GM21423 (cell line): ENCODE data around the gene RASA4B.
"Not testable (repeated sequence)": the region's sequence is repeated elsewhere in the genome, so short reads cannot be mapped to it uniquely, and the experiment has no call there.

Experiments used
- ATAC-seq: cut with Tn5 transposase; IDR thresholded peaks from one replicate; pipeline ENCODE4 v1.9.1; 2021; ENCODE audit warnings: mild to moderate bottlenecking, moderate library complexity; ENCODE audit not compliant: unreplicated experiment

The RASA4B gene

DNA sequence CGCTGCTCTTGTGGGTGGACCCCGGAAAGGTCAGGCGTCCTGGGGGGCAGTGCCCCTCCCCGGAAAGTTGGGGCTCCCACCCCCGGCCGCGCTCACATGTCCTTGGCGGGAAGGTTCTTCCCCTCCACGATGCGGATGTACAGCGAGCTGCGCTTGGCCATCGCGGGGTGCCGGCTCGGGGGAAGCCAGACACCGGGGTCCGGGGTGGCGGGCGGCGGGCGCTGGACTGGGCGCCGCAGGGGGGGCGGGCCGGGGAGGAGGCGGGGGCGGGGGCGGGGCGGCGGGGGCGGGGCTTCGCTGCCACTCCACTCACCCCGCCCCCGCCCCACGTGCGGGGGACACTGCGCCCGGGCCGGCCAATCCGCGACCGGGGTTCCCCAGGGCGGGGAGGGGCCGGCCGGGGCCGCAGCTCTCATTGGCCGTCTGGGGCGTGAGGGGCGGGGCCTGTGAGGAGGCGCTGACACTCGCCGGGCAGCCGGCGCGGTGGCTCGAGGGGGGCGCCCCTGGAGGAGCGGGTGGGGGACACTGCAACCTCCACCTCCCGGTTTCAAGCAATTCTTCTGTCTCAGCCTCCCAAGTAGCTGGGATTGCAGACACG, at the start of gene RASA4B:
TSS of gene RASA4B (minus strand) at position 228 of the 598 bp plus-strand sequence. CDS start at position 161, 67 bp downstream.
- ATAC-seq, result peak; percentile 67

DNA sequence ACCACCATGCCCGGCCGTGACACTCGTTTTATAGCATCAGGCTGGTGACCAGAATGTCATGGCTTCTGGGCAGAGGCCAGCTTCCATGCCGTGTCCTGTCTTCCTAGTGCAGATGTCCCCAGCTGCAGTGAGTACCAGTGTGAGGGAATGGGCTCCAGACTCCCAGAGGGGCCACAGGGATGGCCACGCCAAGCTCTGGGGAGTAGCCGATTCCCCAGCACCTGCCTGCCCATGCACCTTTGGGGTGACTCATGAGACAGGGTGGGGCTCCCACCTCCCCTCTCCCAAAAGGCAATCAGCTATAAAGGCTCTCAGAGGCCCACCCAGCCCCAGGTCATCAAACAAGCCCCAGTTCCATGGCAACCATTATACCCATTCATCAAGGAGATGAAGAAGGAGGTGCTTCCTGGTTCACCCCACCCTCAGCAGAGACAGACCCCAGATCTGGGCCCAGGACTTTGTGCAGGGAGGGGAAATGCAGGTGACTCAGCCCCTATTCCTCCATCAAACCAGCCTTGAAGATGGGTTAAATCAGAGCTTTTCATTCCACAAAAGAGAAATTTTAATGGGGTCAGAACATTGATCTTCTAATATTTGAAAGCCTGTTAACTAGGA, 33.3 kb upstream of the RASA4B start, which contains the start of gene SPDYE2:
TSS of gene SPDYE2 (plus strand) at position 419 of the 615 bp plus-strand sequence. CDS start 2,030 bp downstream, outside the sequence.
- not testable (repeated sequence) for ATAC-seq

DNA sequence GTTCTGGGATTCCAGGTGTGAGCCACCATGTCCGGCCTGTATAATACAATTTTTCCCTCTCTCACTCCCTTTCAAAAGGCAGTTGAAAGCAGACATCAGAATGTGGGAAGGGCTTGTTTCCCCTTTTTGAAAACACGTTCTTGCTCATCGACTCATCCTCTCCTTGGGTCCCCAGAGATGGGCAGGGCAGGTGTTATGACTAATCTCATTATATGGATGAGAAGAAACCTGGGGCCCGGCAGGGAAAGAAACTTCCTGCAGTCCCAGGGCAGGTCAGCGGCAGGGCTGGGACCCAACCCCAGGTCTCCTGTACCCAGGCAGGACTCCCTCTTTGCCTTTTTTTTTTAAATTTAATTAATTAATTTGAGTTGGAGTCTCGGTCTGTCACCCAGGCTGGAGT, 28.8 kb upstream of the RASA4B start:
- ATAC-seq, result peak; percentile 70

DNA sequence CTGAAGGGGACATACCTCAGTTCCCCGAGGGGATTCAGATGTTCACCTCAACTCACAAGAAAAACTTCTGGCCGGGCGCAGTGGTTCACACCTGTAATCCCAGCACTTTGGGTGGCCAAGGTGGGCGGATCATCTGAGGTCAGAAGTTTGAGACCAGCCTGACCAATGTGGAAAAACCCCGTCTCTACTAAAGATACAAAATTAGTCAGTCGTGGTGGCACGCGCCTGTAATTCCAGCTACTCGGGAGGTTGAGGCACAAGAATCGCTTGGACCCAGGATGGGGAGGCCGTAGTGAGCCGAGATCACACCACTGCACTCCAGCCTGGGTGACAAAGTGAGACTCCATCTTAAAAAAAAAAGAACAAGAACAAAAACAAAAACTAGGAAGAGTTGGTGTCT, 27.7 kb upstream of the RASA4B start:
- not testable (repeated sequence) for ATAC-seq

DNA sequence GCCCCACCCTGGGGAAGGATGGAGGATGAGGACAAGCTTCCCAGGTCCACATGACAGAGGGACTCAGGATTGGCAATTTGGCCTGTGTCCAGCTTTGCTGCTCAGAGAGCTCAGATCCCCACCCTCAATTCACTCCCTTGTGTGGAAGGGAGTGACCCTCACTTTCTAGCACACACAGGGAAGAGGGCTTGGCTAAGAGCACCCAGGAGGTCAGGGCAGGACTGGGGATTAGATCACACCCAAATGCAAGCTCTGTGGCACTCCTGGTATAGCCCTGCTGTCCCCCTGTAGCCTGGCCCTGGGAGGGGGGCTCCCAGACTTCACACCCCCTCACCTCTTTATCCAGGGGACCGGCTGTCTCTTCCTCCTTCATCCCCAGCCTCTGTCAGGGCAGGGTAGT, 26.8 kb upstream of the RASA4B start:
- ATAC-seq, result not testable (repeated sequence)

DNA sequence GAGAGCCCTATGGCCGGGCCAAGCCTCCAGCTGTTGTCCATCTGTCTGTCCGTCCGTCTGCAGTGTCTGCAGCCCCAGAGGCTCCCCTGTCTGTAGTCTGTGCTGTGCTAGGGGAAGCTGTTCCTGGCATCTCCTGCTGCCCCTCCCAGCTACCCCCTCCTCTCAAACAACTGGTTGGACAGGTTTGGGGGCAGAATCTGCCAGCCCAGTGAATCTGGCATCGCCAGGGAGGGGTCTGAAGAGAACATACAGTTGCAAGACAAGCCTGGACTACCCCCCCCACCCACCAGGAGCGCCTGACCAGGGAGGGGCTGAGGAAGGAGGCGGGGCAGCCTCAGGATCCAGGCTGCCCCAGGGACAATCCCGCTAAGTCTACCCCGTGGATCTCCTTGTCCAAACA, 26.0 kb upstream of the RASA4B start, which contains the start of gene UPK3BL2:
TSS of gene UPK3BL2 (minus strand) at position 101 of the 400 bp plus-strand sequence. CDS start at position 41, 60 bp downstream.
- ATAC-seq, result not testable (repeated sequence)

DNA sequence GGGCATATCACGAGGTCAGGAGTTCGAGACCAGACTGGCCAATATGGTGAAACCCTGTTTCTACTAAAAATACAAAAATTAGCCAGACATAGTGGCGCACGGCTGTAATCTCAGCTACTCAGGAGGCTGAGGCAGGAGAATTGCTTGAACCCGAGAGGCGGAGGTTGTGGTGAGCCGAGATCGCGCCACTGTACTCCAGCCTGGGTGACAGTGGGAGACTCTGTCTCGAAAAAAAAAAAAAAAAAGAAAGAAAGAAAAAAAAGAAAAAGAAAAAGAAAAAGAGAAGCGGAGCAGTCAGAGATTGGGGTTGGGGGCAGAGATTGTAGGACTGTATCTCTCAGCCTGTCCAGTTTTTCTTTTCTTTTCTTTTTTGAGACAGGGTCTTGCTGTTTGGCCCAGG, 25.2 kb upstream of the RASA4B start:
- not testable (repeated sequence) for ATAC-seq

DNA sequence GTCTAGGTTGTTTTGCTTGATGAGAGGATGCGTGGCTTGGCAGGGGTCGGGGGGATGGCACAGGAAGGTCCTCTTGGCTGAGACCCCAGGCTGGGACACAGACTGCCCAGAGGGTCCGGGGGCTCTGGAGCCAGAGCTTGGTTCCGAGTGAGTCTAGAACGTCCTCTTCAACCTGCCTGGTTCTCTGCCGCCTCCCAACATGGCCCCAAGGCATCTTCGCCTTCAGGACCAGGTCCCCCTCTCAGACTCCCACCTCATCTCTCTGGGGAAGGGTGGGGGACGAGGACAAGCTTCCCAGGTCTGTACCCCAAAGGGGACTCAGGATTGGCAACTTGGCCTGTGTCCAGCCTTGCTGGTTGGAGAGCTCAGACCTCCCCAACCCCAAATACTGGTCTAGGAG, 24.5 kb upstream of the RASA4B start:
- not testable (repeated sequence) for ATAC-seq

DNA sequence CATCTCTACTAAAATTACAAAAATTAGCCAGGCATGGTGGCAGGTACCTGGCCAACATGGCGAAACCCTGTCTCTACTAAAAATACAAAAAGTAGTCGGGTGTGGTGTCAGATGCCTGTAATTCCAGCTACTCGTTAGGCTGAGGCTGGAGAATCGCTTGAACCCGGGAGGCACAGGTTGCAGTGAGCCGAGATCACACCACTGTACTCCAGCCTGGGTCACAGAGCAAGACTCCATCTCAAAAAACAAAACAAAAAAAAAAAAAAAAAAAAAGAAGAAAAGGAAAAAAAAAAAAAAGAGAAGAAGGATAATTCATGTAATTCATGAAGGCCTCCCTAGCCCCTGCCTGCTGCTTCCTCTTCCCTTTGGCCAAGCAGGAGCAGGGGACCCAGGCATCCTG, 23.0 kb upstream of the RASA4B start:
- not testable (repeated sequence) for ATAC-seq

DNA sequence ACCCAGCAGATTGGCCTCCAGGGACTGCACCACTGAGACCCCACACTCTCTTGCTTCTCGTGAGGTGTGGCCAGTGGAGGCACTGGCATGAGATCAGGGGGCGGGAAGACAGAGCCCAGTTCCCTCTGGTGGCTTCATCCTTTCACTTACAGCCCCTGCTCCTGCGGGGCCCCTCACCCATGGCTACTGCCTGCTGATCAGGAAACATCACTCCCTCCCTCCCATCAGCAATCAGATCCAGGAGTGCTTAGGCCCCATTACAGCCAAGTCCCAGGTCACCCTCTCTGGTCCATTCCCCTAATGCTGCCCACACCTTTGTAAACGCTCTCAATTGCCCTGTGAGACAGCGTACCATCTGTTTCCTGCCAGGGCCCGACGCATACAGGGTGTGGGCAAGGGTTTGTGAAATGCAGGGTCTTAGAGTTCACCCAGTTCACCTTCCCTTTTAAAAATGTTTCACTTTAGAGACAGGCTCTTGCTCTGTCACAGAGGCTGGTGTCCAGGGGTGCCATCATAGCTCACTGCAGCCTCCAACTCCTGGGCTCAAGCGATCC, 17.6 kb upstream of the RASA4B start:
- not testable (repeated sequence) for ATAC-seq

DNA sequence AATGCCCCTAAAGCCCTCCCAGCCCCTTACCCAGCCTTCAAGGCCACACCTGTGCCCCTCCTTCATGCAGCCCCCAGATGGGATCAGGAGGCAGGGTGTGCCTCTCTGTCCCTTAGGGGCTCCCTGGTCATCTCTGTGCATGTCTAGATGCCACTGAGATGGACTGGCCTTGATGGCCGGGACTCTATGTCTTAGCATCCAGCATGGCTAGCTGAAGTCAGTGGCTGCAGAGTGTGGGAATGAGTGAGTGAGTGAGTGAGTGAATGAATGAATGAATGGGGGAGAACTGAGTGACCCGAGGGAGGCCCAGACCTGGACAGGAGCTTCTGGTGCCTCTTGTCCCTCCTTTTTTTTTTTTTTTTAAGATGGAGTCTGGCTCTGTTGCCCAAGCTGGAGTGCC, 14.6 kb upstream of the RASA4B start:
- ATAC-seq, result not testable (repeated sequence)

DNA sequence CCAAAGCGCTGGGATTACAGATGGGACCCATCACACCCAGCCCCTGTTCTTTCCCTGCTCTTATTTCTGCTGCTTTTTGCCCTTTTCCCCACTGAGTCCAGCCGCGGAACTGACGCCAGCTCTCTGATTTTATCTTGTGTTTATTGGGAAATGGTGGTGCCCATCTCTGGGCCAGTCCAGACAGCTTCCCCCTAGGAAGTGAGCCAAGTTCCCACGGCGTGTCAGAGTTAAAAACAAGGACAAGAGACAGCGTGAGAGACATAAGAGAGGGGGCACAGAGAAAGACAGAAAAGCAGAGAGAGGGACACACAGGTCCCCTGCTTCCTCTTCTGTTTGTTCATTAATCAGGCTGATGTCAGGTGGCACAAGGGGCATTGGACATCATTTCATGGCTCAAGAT, 14.0 kb upstream of the RASA4B start:
- not testable (repeated sequence) for ATAC-seq

DNA sequence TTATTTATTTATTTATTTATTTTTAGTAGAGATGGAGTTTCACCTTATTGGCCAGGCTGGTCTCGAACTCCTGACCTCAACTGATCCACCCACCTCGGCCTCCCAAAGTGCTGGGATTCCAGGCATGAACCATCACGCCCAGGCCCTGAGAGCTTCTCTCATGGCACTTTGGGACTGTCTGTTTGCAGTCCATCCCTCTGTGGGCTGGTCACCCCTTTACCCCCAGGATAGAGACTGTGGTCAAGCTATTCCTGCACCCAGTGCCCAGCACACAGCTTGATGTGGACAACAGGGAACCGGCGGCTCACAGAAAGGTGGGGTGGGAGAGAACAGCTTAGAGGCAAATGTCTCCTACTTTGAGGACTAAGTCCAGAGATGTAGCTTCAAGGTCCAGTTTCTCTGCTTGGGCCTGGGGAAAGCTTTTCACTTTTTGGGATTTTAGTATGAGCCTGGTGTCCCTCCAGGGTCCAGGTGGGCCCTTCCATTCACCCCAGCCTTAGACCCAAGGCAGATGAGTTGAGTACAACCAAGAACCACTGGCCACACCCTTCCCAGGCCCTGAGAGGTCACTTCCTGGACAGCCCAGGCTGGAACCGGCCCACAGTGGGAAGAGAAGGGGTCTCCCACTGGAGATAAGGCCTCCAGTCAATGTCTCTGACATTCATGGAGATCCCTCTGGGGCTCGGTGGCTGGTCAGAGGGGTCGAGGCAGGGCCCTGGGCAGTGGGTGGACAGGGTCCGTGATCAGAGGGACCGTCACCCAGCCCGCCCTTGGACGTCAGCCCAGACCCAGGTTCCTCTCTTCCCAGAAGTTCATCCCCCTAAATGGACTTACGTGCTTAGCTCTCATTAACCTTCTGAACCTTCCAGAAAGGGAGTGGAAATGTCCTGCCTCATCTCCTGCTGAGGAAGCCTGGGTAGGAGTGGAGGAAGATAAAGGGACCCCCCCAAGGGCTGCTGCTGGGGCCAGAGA, 10.5 kb upstream of the RASA4B start:
- not testable (repeated sequence) for ATAC-seq

DNA sequence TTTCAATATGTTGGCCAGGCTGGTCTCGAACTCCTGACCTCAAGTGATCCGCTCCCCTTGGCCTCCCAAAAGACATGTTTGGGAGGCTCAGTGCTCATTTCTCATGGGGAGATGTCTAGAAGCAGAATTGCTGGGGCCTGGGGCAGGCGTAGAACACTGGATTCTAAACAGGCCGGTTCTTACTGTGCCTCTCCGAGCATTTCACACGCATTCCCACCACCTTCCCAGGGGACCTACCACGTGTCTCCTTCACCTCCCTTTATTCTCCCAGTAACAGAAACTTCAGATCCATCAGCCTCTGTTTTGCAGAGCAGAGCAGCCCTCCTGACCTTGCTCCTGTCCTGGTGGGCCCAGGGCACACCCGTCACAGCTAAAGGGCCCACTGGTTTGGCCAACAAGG, 9.6 kb upstream of the RASA4B start:
- not testable (repeated sequence) for ATAC-seq

DNA sequence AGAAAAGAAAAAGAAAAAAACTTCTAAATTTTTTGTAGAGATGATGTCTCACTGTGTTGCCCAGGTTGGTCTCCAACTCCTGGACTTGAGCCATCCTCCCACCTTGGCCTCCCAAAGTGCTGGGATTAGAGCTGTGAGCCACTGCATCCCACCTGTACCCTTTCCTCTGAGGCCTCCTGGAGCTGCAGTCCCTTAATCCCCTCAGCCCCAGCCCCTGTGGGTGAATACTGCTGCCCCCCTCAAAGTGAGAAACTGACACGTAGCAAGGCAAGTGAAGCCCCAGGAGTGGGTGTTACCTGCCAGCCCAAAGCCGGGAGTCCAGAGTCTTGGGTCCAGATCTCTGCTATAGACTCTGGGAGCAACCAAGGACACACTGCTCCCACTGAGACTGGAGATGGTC, 7.2 kb upstream of the RASA4B start:
- ATAC-seq, result not testable (repeated sequence)

DNA sequence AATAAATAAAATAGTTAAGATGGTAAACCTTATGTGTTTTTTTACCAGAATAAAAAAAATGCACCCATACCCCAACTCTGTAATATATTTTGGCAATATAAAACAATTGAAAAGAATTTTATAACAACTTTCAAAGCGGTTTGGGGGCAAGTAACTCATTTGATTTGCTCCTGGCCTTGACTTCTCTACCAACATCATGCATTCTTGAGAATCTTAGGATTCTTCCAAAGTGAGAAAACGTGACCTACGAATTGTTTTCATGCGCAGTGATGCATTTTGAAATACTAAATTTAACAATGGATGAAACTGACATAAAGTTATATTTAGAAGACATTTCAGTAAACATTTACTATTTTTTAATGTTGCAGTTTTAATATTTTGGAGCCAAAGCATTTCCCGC, 3.2 kb upstream of the RASA4B start:
- ATAC-seq, result not testable (repeated sequence)

DNA sequence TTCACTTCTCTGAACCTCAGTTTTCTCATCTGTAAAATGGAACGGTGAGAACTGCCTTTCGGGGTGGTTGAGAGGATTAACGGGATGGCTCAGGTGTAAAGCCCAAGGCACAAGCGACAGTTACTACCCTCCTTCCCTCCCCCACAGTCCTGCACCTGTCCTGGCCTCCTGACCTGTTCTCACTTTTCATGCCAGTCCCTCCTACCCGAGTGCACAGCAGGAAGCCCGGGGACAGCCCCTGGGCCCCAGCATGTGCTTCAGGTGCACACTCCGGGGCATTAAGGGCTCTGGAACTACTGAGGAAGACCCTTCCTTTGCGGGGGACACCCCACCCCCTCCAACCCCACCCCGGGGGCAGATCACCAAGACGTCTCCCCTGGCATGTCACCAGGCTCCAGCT, 626 bp downstream of the RASA4B start:
- ATAC-seq, result not testable (repeated sequence)

DNA sequence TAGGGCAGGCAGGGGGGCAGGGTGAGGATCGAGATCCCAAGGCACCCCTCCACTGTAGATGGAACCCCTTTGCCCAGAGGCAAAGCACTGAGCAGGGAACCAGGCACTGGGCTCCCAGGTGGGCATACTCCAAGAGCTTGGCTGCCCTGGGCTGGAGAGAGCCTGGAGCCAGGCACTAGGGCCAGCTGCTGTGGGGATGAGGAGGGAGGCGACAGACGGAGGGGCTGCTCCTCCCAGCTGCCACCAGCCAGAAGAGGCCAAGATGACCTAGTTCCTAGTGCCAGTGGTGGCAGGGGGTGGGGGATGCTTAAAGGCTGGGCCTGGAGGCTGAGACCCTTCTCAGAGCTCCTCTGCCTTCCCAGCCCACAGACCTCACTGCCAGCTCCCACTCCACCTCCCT, 1.7 kb downstream of the RASA4B start:
- not testable (repeated sequence) for ATAC-seq

DNA sequence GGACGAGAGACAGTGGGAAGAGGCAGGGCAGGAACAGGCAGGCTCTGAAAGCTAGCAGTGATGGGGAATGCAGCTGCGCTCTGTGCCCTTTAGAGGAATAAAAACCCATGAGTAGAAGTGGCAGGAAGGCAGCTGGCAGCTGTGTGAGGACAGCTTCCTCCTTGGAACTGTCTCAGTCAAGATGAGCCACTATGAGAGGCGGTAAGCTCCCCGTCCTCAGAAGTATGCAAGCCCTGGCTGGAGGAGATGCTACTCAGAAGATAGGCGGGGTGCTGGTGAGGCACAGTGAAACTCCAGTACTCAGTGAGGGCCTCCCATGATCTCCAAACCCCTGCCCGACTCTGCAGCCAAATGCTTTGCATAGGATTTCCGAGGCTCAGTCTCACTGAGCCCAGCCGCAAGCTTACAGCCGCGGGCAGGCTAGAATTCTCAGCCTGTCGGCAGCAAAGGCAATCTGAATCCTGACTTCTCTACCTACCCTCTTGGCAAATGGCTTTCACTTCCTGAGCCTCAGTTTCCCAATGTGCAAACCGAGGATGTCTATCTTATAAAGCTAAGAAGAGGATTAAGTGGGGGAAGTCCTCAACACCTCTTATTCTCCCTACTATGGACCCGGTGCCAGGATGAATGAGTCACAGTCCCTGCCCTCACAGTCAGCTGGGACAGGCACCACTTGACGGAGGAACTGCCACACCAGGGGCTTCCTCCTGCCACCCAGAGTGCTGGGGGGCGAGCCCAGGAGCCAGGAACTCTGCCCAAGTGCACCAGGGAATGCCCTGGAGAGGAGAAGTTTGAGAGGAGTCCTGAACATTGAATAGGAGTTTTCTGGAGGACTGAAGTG, 2.5 kb downstream of the RASA4B start:
- ATAC-seq, result peak; percentile 62

DNA sequence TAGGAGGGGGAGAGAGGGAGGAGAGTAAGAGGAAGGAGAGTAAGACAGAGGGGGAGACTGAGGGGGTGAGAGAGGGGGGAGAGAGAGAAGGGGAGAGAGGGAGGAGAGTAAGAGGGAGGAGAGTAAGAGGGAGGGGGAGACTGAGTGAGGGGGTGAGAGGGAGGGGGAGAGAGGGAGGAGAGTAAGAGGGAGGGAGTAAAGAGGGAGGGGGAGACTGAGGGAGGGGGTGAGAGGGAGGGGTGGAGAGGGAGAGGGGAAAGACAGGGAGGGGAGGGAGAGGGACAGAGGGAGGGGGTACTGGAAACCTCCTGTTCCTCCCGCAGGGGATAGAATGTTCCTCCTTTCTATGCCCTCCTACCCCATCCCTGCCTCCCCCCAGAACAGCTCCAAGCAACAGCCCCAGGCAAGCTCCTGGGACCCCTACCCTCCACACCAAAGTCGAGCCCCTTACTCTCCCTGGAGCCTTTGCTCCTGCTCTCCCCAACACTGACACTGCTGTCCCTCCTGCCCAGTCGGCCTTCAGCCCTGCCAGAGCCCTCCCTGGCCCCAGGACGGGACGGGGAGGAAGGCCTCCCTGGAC, 4.8 kb downstream of the RASA4B start:
- ATAC-seq, result not testable (repeated sequence)
